ENCODE results near the gene P2RY2. TPM values are rescaled to one million over a fixed set of nuclear protein-coding genes. Genes with fewer than 3 reads are reported as not detected.

P2RY2 gene
- total RNA-seq, 1 donor from 2014 or later: 0.30 TPM

GRCh38 chr11:73216465-73216864 is 1.6 kb upstream of the P2RY2 start:
- no peaks in the 10 kb centered on the region for H3K36me3 Mint-ChIP-seq (ENCODE audit: low read depth, unreplicated experiment)
- peaks cover 8% of the 10 kb centered on the region for H3K4me1 ChIP-seq (ENCODE audit: insufficient read depth, low read length)
- H3K9me3 ChIP-seq (ENCODE audit: insufficient read depth, low read depth, low read length): no peaks in the 10 kb centered on the region
- no peak overlapping the region for H2AFZ ChIP-seq (ENCODE audit: low read depth, low read length)
- H3K9me3 Mint-ChIP-seq (ENCODE audit: unreplicated experiment): no peaks in the 10 kb centered on the region
- TF ChIP-seq EZH2 (IDR thresholded peaks at IDR 0.05; ENCODE audit: insufficient read depth, low read length) (no peak), CTCF (IDR thresholded peaks at IDR 0.05; ENCODE audit: insufficient read depth, low read depth, low read length) (no peak)
- H3K4me3 Mint-ChIP-seq (ENCODE audit: unreplicated experiment): no peak overlapping the region
- peak overlapping the region; percentile 31 for H3K27ac Mint-ChIP-seq (ENCODE audit: unreplicated experiment)
- H3K4me1 Mint-ChIP-seq (ENCODE audit: low read depth, unreplicated experiment): peaks cover 7% of the 10 kb centered on the region
- H3K79me2 ChIP-seq (ENCODE audit: insufficient read depth, low read length): no peaks in the 10 kb centered on the region
- no peak overlapping the region for H3K4me2 ChIP-seq (ENCODE audit: low read length)
- H3K36me3 ChIP-seq (ENCODE audit: insufficient read depth, low read length): no peaks in the 10 kb centered on the region
- DNase-seq (ENCODE audit: low read depth): no peak
- H3K27me3 ChIP-seq (ENCODE audit: insufficient read depth, low read length): peaks cover 21% of the 10 kb centered on the region
- peaks cover 56% of the 10 kb centered on the region for H3K27me3 Mint-ChIP-seq (ENCODE audit: low read depth, unreplicated experiment)
- H4K20me1 ChIP-seq (ENCODE audit: insufficient read depth, low read length): no peaks in the 10 kb centered on the region
- no peak overlapping the region for H3K27ac ChIP-seq (ENCODE audit: low read depth, low read length)
- no peak overlapping the region for H3K4me3 ChIP-seq (ENCODE audit: insufficient read depth, low read depth, low read length)
- no peak for FAIRE-seq
- no peak overlapping the region for H3K9ac ChIP-seq (ENCODE audit: low read length)

- H3K36me3 Mint-ChIP-seq (ENCODE audit: low read depth, unreplicated experiment): peaks cover 2% of the 10 kb centered on the region
- H3K36me3 ChIP-seq (ENCODE audit: insufficient read depth, low read length): no peaks in the 10 kb centered on the region
- H3K4me3 Mint-ChIP-seq (ENCODE audit: unreplicated experiment): peak overlapping the region; percentile 4
- no peak overlapping the region for H3K27ac Mint-ChIP-seq (ENCODE audit: unreplicated experiment)
- DNase-seq (ENCODE audit: low read depth) (no peak), FAIRE-seq (no peak)
- H3K27me3 Mint-ChIP-seq (ENCODE audit: low read depth, unreplicated experiment): peaks cover 62% of the 10 kb centered on the region
- H3K4me1 ChIP-seq (ENCODE audit: insufficient read depth, low read length): peaks cover 8% of the 10 kb centered on the region
- no peak overlapping the region for H3K9ac ChIP-seq (ENCODE audit: low read length)
- H4K20me1 ChIP-seq (ENCODE audit: insufficient read depth, low read length): no peaks in the 10 kb centered on the region
- peaks cover 7% of the 10 kb centered on the region for H3K4me1 Mint-ChIP-seq (ENCODE audit: low read depth, unreplicated experiment)
- no peak overlapping the region for H3K4me2 ChIP-seq (ENCODE audit: low read length)
- peaks cover 21% of the 10 kb centered on the region for H3K27me3 ChIP-seq (ENCODE audit: insufficient read depth, low read length)
- peaks cover under 1% of the 10 kb centered on the region for H3K9me3 Mint-ChIP-seq (ENCODE audit: unreplicated experiment)
- H2AFZ ChIP-seq (ENCODE audit: low read depth, low read length): no peak overlapping the region
- no peaks in the 10 kb centered on the region for H3K9me3 ChIP-seq (ENCODE audit: insufficient read depth, low read depth, low read length)
- no peaks in the 10 kb centered on the region for H3K79me2 ChIP-seq (ENCODE audit: insufficient read depth, low read length)
- TF ChIP-seq EZH2 (IDR thresholded peaks at IDR 0.05; ENCODE audit: insufficient read depth, low read length) (no peak), CTCF (IDR thresholded peaks at IDR 0.05; ENCODE audit: insufficient read depth, low read depth, low read length) (no peak)
- no peak overlapping the region for H3K27ac ChIP-seq (ENCODE audit: low read depth, low read length)
- no peak overlapping the region for H3K4me3 ChIP-seq (ENCODE audit: insufficient read depth, low read depth, low read length)
These were observed 811 bp upstream of the P2RY2 start for GRCh38 chr11:73217131-73217809.

DNA sequence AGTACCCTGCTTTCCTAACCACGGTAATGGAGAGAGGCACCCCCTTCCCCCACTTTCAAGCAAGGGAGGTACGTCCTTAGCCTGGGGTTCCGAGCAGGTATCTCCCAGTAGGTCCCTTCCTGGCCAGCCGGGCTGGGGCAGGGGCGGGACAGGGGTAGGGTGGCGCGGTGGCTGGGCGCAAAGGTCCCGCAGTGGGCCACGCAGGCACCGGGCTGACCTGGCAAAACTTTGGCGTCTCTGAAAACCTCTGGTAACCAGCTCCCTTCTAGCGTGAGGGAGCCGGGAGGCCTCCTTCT is 323 bp upstream of the P2RY2 start:
- H2AFZ ChIP-seq (ENCODE audit: low read depth, low read length): peak overlapping the region; percentile 97
- Mint-ChIP-seq H3K9me3 (ENCODE audit: unreplicated experiment) (peaks cover 4% of the 10 kb centered on the region), H3K27me3 (ENCODE audit: low read depth, unreplicated experiment) (peaks cover 67% of the 10 kb centered on the region), H3K4me3 (ENCODE audit: unreplicated experiment) (no peak overlapping the region), H3K36me3 (ENCODE audit: low read depth, unreplicated experiment) (peaks cover 4% of the 10 kb centered on the region), H3K27ac (ENCODE audit: unreplicated experiment) (no peak overlapping the region), H3K4me1 (ENCODE audit: low read depth, unreplicated experiment) (peaks cover 7% of the 10 kb centered on the region)
- H3K27ac ChIP-seq (ENCODE audit: low read depth, low read length): no peak overlapping the region
- peak overlapping the region; percentile 38 for H3K9ac ChIP-seq (ENCODE audit: low read length)
- H4K20me1 ChIP-seq (ENCODE audit: insufficient read depth, low read length): no peaks in the 10 kb centered on the region
- DNase-seq (ENCODE audit: low read depth): no peak
- H3K9me3 ChIP-seq (ENCODE audit: insufficient read depth, low read depth, low read length): no peaks in the 10 kb centered on the region
- TF ChIP-seq CTCF (IDR thresholded peaks at IDR 0.05; ENCODE audit: insufficient read depth, low read depth, low read length) (no peak), EZH2 (IDR thresholded peaks at IDR 0.05; ENCODE audit: insufficient read depth, low read length) (no peak)
- no peak for FAIRE-seq
- H3K4me2 ChIP-seq (ENCODE audit: low read length): peak overlapping the region; percentile 87
- no peaks in the 10 kb centered on the region for H3K79me2 ChIP-seq (ENCODE audit: insufficient read depth, low read length)
- H3K4me1 ChIP-seq (ENCODE audit: insufficient read depth, low read length): peaks cover 8% of the 10 kb centered on the region
- H3K36me3 ChIP-seq (ENCODE audit: insufficient read depth, low read length): no peaks in the 10 kb centered on the region
- H3K4me3 ChIP-seq (ENCODE audit: insufficient read depth, low read depth, low read length): peak overlapping the region; percentile 58
- peaks cover 21% of the 10 kb centered on the region for H3K27me3 ChIP-seq (ENCODE audit: insufficient read depth, low read length)

Data from astrocyte (in vitro differentiated cells and primary cell).